ENCODE measurements around the gene TMEM87B.
"Not testable (repeated sequence)": the region's sequence is repeated elsewhere in the genome, so short reads cannot be mapped to it uniquely, and the experiment has no call there.

The TMEM87B gene

GRCh38 chr2:112108178-112108832 is 53.2 kb downstream of the TMEM87B start:
- peaks cover 16% of the 10 kb centered on the region for H3K9me3 Mint-ChIP-seq
- H3K27ac Mint-ChIP-seq: no peak overlapping the region
- peaks cover 86% of the 10 kb centered on the region for H3K36me3 Mint-ChIP-seq (ENCODE audit: low read depth)
- H3K4me1 Mint-ChIP-seq (ENCODE audit: low read depth): peaks cover 4% of the 10 kb centered on the region
- H3K4me3 Mint-ChIP-seq: no peak overlapping the region
- no peaks in the 10 kb centered on the region for H3K27me3 Mint-ChIP-seq

GRCh38 chr2:112109278-112109677 is 54.2 kb downstream of the TMEM87B start:
- Mint-ChIP-seq H3K27me3 (no peaks in the 10 kb centered on the region), H3K36me3 (ENCODE audit: low read depth) (peaks cover 77% of the 10 kb centered on the region), H3K27ac (no peak overlapping the region), H3K4me3 (no peak overlapping the region), H3K4me1 (ENCODE audit: low read depth) (peaks cover 4% of the 10 kb centered on the region), H3K9me3 (peaks cover 16% of the 10 kb centered on the region)

- H3K27ac Mint-ChIP-seq: no peak overlapping the region
- peaks cover 16% of the 10 kb centered on the region for H3K9me3 Mint-ChIP-seq
- H3K4me1 Mint-ChIP-seq (ENCODE audit: low read depth): peaks cover 4% of the 10 kb centered on the region
- H3K36me3 Mint-ChIP-seq (ENCODE audit: low read depth): peaks cover 72% of the 10 kb centered on the region
- no peak overlapping the region for H3K4me3 Mint-ChIP-seq
- no peaks in the 10 kb centered on the region for H3K27me3 Mint-ChIP-seq
These were observed 55.9 kb downstream of the TMEM87B start for GRCh38 chr2:112110966-112111365.

GRCh38 chr2:112113354-112113753 is 58.3 kb downstream of the TMEM87B start:
- H3K4me1 Mint-ChIP-seq (ENCODE audit: low read depth); H3K27ac Mint-ChIP-seq; H3K4me3 Mint-ChIP-seq; H3K27me3 Mint-ChIP-seq: not testable (repeated sequence)
- Mint-ChIP-seq H3K36me3 (ENCODE audit: low read depth) (peaks cover 60% of the 10 kb centered on the region), H3K9me3 (peaks cover 13% of the 10 kb centered on the region)

- no peak overlapping the region for H3K27ac Mint-ChIP-seq
- no peaks in the 10 kb centered on the region for H3K27me3 Mint-ChIP-seq
- peaks cover 14% of the 10 kb centered on the region for H3K36me3 Mint-ChIP-seq (ENCODE audit: low read depth)
- no peak overlapping the region for H3K4me3 Mint-ChIP-seq
- peaks cover 2% of the 10 kb centered on the region for H3K4me1 Mint-ChIP-seq (ENCODE audit: low read depth)
- H3K9me3 Mint-ChIP-seq: no peaks in the 10 kb centered on the region
These were observed 63.1 kb downstream of the TMEM87B start for GRCh38 chr2:112118148-112118547.

GRCh38 chr2:112121682-112122254 is 66.7 kb downstream of the TMEM87B start:
- Mint-ChIP-seq H3K4me1 (ENCODE audit: low read depth) (peaks cover 8% of the 10 kb centered on the region), H3K36me3 (ENCODE audit: low read depth) (peaks cover 19% of the 10 kb centered on the region), H3K27me3 (no peaks in the 10 kb centered on the region), H3K27ac (no peak overlapping the region), H3K9me3 (no peaks in the 10 kb centered on the region), H3K4me3 (no peak overlapping the region)

GRCh38 chr2:112129060-112129459 is 74.0 kb downstream of the TMEM87B start:
- H3K4me3 Mint-ChIP-seq: no peak overlapping the region
- H3K9me3 Mint-ChIP-seq: peaks cover 24% of the 10 kb centered on the region
- no peaks in the 10 kb centered on the region for H3K4me1 Mint-ChIP-seq (ENCODE audit: low read depth)
- H3K27me3 Mint-ChIP-seq: no peaks in the 10 kb centered on the region
- no peak overlapping the region for H3K27ac Mint-ChIP-seq
- peaks cover 2% of the 10 kb centered on the region for H3K36me3 Mint-ChIP-seq (ENCODE audit: low read depth)

GRCh38 chr2:112133344-112133743 is 78.3 kb downstream of the TMEM87B start:
- Mint-ChIP-seq H3K27ac (no peak overlapping the region), H3K4me3 (no peak overlapping the region), H3K9me3 (peaks cover 16% of the 10 kb centered on the region), H3K36me3 (ENCODE audit: low read depth) (no peaks in the 10 kb centered on the region), H3K4me1 (ENCODE audit: low read depth) (peaks cover 5% of the 10 kb centered on the region), H3K27me3 (peaks cover 8% of the 10 kb centered on the region)

GRCh38 chr2:112134120-112134519 is 79.1 kb downstream of the TMEM87B start:
- Mint-ChIP-seq H3K27me3 (peaks cover 8% of the 10 kb centered on the region), H3K36me3 (ENCODE audit: low read depth) (no peaks in the 10 kb centered on the region), H3K27ac (no peak overlapping the region), H3K4me3 (no peak overlapping the region), H3K4me1 (ENCODE audit: low read depth) (peaks cover 5% of the 10 kb centered on the region), H3K9me3 (peaks cover 12% of the 10 kb centered on the region)

- H3K27ac Mint-ChIP-seq: no peak overlapping the region
- H3K36me3 Mint-ChIP-seq (ENCODE audit: low read depth): no peaks in the 10 kb centered on the region
- peaks cover 20% of the 10 kb centered on the region for H3K27me3 Mint-ChIP-seq
- H3K9me3 Mint-ChIP-seq: peaks cover 10% of the 10 kb centered on the region
- H3K4me3 Mint-ChIP-seq: no peak overlapping the region
- H3K4me1 Mint-ChIP-seq (ENCODE audit: low read depth): peaks cover 5% of the 10 kb centered on the region
These were observed 81.0 kb downstream of the TMEM87B start for GRCh38 chr2:112136096-112136495.

- Mint-ChIP-seq H3K27me3 (peaks cover 22% of the 10 kb centered on the region), H3K4me3 (peak overlapping the region; percentile 60), H3K36me3 (ENCODE audit: low read depth) (no peaks in the 10 kb centered on the region), H3K4me1 (ENCODE audit: low read depth) (peaks cover 5% of the 10 kb centered on the region), H3K27ac (no peak overlapping the region), H3K9me3 (peaks cover 6% of the 10 kb centered on the region)
These were observed 82.6 kb downstream of the TMEM87B start for GRCh38 chr2:112137516-112138158.

- H3K36me3 Mint-ChIP-seq (ENCODE audit: low read depth): no peaks in the 10 kb centered on the region
- peak within 1 kb of the TSS; percentile 60 for H3K4me3 Mint-ChIP-seq
- H3K9me3 Mint-ChIP-seq: peaks cover 1% of the 10 kb centered on the region
- peaks cover 28% of the 10 kb centered on the region for H3K27me3 Mint-ChIP-seq
- no peak within 1 kb of the TSS for H3K27ac Mint-ChIP-seq
- peaks cover 5% of the 10 kb centered on the region for H3K4me1 Mint-ChIP-seq (ENCODE audit: low read depth)
These were observed 83.3 kb downstream of the TMEM87B start, which contains the start of gene FBLN7 for GRCh38 chr2:112138159-112139032. TSS of gene FBLN7 (plus strand) at chr2:112138385. CDS start at chr2:112138656, 271 bp downstream.

- H3K4me1 Mint-ChIP-seq (ENCODE audit: low read depth); H3K4me3 Mint-ChIP-seq; H3K27ac Mint-ChIP-seq; H3K36me3 Mint-ChIP-seq (ENCODE audit: low read depth); H3K9me3 Mint-ChIP-seq: not testable (repeated sequence)
- H3K27me3 Mint-ChIP-seq: peaks cover 28% of the 10 kb centered on the region
These were observed 84.1 kb downstream of the TMEM87B start for GRCh38 chr2:112139033-112139614.

GRCh38 chr2:112139661-112140204 is 84.7 kb downstream of the TMEM87B start:
- H3K36me3 Mint-ChIP-seq (ENCODE audit: low read depth); H3K4me1 Mint-ChIP-seq (ENCODE audit: low read depth); H3K4me3 Mint-ChIP-seq; H3K27ac Mint-ChIP-seq; H3K9me3 Mint-ChIP-seq: not testable (repeated sequence)
- H3K27me3 Mint-ChIP-seq: peaks cover 28% of the 10 kb centered on the region

Measured in stimulated activated naive CD8-positive, alpha-beta T cell treated with anti-CD3 and anti-CD28 coated beads, Interleukin-15, Interleukin-2, amounts not matched to agents 100 ng/mL and 50 ng/mL, for 24 hours (primary cell).